Measurements from ENCODE around the gene PHLDA2.

- TF ChIP-seq POLR2AphosphoS5 (IDR thresholded peaks at IDR 0.05; ENCODE audit: low read depth) (no peak), JUNB (IDR thresholded peaks at IDR 0.05; ENCODE audit: unreplicated experiment) (no peak), REST (IDR thresholded peaks at IDR 0.05; ENCODE audit: unreplicated experiment) (no peak), EZH2 (IDR thresholded peaks at IDR 0.05; ENCODE audit: low read depth, unreplicated experiment) (no peak), CTCF (conservative IDR thresholded peaks at IDR 0.05; ENCODE audit: low read depth in 2 of 2) (no peak), EZH2phosphoT487 (IDR thresholded peaks at IDR 0.05; ENCODE audit: unreplicated experiment) (no peak), CREB1 (CRISPR knock-in tag; IDR thresholded peaks at IDR 0.05; ENCODE audit: low read depth) (no peak), ETS1 (IDR thresholded peaks at IDR 0.05) (no peak), ZNF114 (CRISPR knock-in tag; IDR thresholded peaks at IDR 0.05) (no peak), NANOG (IDR thresholded peaks at IDR 0.05; ENCODE audit: borderline replicate concordance) (no peak), ZNF462 (CRISPR knock-in tag; IDR thresholded peaks at IDR 0.05) (no peak)
These were observed 14.5 kb upstream of the PHLDA2 start for GRCh38 chr11:2943711-2944118.
